HG03520 (cell line): Measurements from ENCODE around the gene MMP15.

Experiments used
- ATAC-seq: cut with Tn5 transposase; IDR thresholded peaks from one replicate; pipeline ENCODE4 v1.9.1; 2021; ENCODE audit warnings: mild to moderate bottlenecking, moderate library complexity; ENCODE audit not compliant: unreplicated experiment

Gene MMP15

GRCh38 chr16:58034128-58034685, 8.7 kb downstream of the MMP15 start:
- ATAC-seq: no peak

GRCh38 chr16:58034774-58035173, 9.2 kb downstream of the MMP15 start:
- no peak for ATAC-seq

- ATAC-seq: no peak
These were observed 10.0 kb downstream of the MMP15 start for GRCh38 chr16:58035356-58036170.

GRCh38 chr16:58036943-58037342, 11.4 kb downstream of the MMP15 start:
- no peak for ATAC-seq

GRCh38 chr16:58037365-58038057, 12.0 kb downstream of the MMP15 start:
- ATAC-seq: no peak

- ATAC-seq: no peak
These were observed 12.7 kb downstream of the MMP15 start for GRCh38 chr16:58038219-58038641.

- no peak for ATAC-seq
These were observed 14.4 kb downstream of the MMP15 start for GRCh38 chr16:58039829-58040495.

GRCh38 chr16:58040496-58040846, 14.9 kb downstream of the MMP15 start:
- no peak for ATAC-seq

- no peak for ATAC-seq
These were observed 15.5 kb downstream of the MMP15 start for GRCh38 chr16:58040945-58041627.

GRCh38 chr16:58041628-58041955, 16.0 kb downstream of the MMP15 start:
- no peak for ATAC-seq

GRCh38 chr16:58042001-58042885, 16.7 kb downstream of the MMP15 start:
- no peak for ATAC-seq

GRCh38 chr16:58042886-58043515, 17.4 kb downstream of the MMP15 start:
- ATAC-seq: no peak

- no peak for ATAC-seq
These were observed 18.1 kb downstream of the MMP15 start for GRCh38 chr16:58043571-58044155.

GRCh38 chr16:58044266-58045019, 18.9 kb downstream of the MMP15 start:
- no peak for ATAC-seq

GRCh38 chr16:58045096-58045495, 19.5 kb downstream of the MMP15 start:
- ATAC-seq: no peak

GRCh38 chr16:58046054-58046881, 20.7 kb downstream of the MMP15 start:
- ATAC-seq: no peak

- no peak for ATAC-seq
These were observed 21.4 kb downstream of the MMP15 start for GRCh38 chr16:58046936-58047335.
